HepG2 (cell line): ENCODE measurements around the gene RBM14. TPM values are rescaled to one million over a fixed set of nuclear protein-coding genes. Genes with fewer than 3 reads are reported as not detected.
A peak's percentile ranks its signal among the peaks of the same experiment; 100 is the strongest.

Source experiments
- CEBPB ChIP-seq: IDR thresholded peaks from 2 replicates; pipeline ENCODE4 v1.6.1; 2011; ENCODE audit warnings: low read depth, low read length, improper control_type of control experiment, borderline replicate concordance
- CEBPG ChIP-seq: IDR thresholded peaks from 2 replicates; pipeline ENCODE4 v1.6.1; 2016
- DNMT3B ChIP-seq: conservative IDR thresholded peaks from 2 replicates; pipeline ENCODE4 v1.6.1; 2016; ENCODE audit warnings: missing biosample characterization, control low read depth
- EP300 ChIP-seq, 3 experiments: sonication (generic) in 1 of 3; formaldehyde crosslinking in 1 of 3; IDR thresholded peaks; 2 replicates each; pipeline versions ENCODE4 v1.5.1 to v1.6.1; 2011 to 2020; ENCODE audit warnings: low read depth in 2 of 3, low read length in 2 of 3, borderline replicate concordance in 1 of 3, improper control_type of control experiment in 1 of 3, mild to moderate bottlenecking in 1 of 3, missing genetic modification reagents in 1 of 3, moderate library complexity in 1 of 3
- FOXJ3 ChIP-seq: sonication (generic); formaldehyde crosslinking; IDR thresholded peaks from 2 replicates; pipeline ENCODE4 v1.4.0; 2020; ENCODE audit warnings: missing genetic modification reagents, mild to moderate bottlenecking, borderline replicate concordance
- GATAD2A ChIP-seq: IDR thresholded peaks from 2 replicates; pipeline ENCODE4 v1.6.1; 2016
- KDM5A ChIP-seq: fragments of 200-600 bp; sonication (generic); IDR thresholded peaks from 2 replicates; pipeline ENCODE4 v1.7.0; 2018; ENCODE audit warnings: antibody characterized with exemption, mild to moderate bottlenecking, low read length, borderline replicate concordance
- NR2F6 ChIP-seq, 2 experiments: IDR thresholded peaks; 2 replicates each; pipeline ENCODE4 v1.6.1; 2016; ENCODE audit warnings: antibody characterized with exemption in 1 of 2, mild to moderate bottlenecking in 1 of 2
- PAXIP1 ChIP-seq: sonication (generic); formaldehyde crosslinking; conservative IDR thresholded peaks from 2 replicates; pipeline ENCODE4 v1.4.0; 2020; ENCODE audit warnings: mild to moderate bottlenecking, missing genetic modification reagents, moderate library complexity
- POLR2AphosphoS5 ChIP-seq: IDR thresholded peaks from 2 replicates; pipeline ENCODE4 v1.6.1; 2012; ENCODE audit warnings: low read depth, low read length
- PPARG ChIP-seq: conservative IDR thresholded peaks from 2 replicates; pipeline ENCODE4 v1.6.1; 2016; ENCODE audit warnings: missing biosample characterization, missing genetic modification reagents
- RAD21 ChIP-seq: fragments of 450-650 bp; formaldehyde crosslinking; IDR thresholded peaks from 2 replicates; pipeline ENCODE4 v1.5.0; 2020; ENCODE audit warnings: mild to moderate bottlenecking
- REXO4 ChIP-seq: sonication (generic); formaldehyde crosslinking; IDR thresholded peaks from 2 replicates; pipeline ENCODE4 v1.8.0; 2022; ENCODE audit warnings: missing genetic modification reagents, mild to moderate bottlenecking, borderline replicate concordance
- SIX4 ChIP-seq: sonication (generic); formaldehyde crosslinking; IDR thresholded peaks from 2 replicates; pipeline ENCODE4 v1.4.0; 2020; ENCODE audit warnings: missing genetic modification reagents
- SOX6 ChIP-seq, 2 experiments: fragments of 450-650 bp in 1 of 2; sonication (generic) in 1 of 2; formaldehyde crosslinking in 1 of 2; IDR thresholded peaks; 2 replicates each; pipeline versions ENCODE4 v1.4.0 to v1.6.1; 2017 to 2020; ENCODE audit warnings: antibody characterized with exemption in 1 of 2, mild to moderate bottlenecking in 1 of 2, missing genetic modification reagents in 1 of 2
- STAT5B ChIP-seq: sonication (generic); formaldehyde crosslinking; IDR thresholded peaks from 2 replicates; pipeline ENCODE4 v1.4.0; 2020; ENCODE audit warnings: missing genetic modification reagents
- ZC3H13 ChIP-seq: sonication (generic); formaldehyde crosslinking; IDR thresholded peaks from 2 replicates; pipeline ENCODE4 v1.8.1; 2023; ENCODE audit warnings: mild to moderate bottlenecking, missing genetic modification reagents, moderate library complexity
- ZNF160 ChIP-seq: sonication (generic); formaldehyde crosslinking; IDR thresholded peaks from 2 replicates; pipeline ENCODE4 v1.8.0; 2022; ENCODE audit warnings: mild to moderate bottlenecking, inconsistent platforms, missing genetic modification reagents
- ZNF280B ChIP-seq: sonication (generic); formaldehyde crosslinking; IDR thresholded peaks from 2 replicates; pipeline ENCODE4 v1.5.0; 2020; ENCODE audit warnings: missing genetic modification reagents, mild to moderate bottlenecking, borderline replicate concordance
- polyA plus RNA-seq, 8 experiments: library from polyadenylated mRNA; depleted of rRNA in 3 of 8; stranded (reverse) in 7 of 8; unstranded in 1 of 8; fragments of >200 nt; fragmentation: Illumina TruSeq in 4 of 8; extraction: Trizol in 4 of 8; gene quantifications; 2 replicates each; pipeline versions ENCODE4 v1.2.1 to v1.2.3, GENCODE V29; 2011 to 2016; ENCODE audit warnings: low read depth in 4 of 8, missing spikeins in 1 of 8, mixed read lengths in 1 of 8; ENCODE audit not compliant: insufficient read depth in 1 of 8
- total RNA-seq, 5 experiments: library from RNA; depleted of rRNA; stranded (reverse); fragments of >200 nt; fragmentation: Illumina TruSeq; extraction: Trizol; gene quantifications; 2 replicates each; pipeline ENCODE4 v1.2.3, GENCODE V29; 2016; ENCODE audit warnings: low read depth in 1 of 5
- TF ChIP-seq, protein P1 (sequence below): sonication (generic); formaldehyde crosslinking; IDR thresholded peaks from 2 replicates; pipeline ENCODE4 v1.4.0; 2020; ENCODE audit warnings: missing genetic modification reagents

Gene RBM14
- total and polyA plus RNA-seq, 2 of the 13 experiments (the other 11 are each of a cell fraction or from before 2014, with no cell fraction given): 12.7 to 44.1 TPM

DNA sequence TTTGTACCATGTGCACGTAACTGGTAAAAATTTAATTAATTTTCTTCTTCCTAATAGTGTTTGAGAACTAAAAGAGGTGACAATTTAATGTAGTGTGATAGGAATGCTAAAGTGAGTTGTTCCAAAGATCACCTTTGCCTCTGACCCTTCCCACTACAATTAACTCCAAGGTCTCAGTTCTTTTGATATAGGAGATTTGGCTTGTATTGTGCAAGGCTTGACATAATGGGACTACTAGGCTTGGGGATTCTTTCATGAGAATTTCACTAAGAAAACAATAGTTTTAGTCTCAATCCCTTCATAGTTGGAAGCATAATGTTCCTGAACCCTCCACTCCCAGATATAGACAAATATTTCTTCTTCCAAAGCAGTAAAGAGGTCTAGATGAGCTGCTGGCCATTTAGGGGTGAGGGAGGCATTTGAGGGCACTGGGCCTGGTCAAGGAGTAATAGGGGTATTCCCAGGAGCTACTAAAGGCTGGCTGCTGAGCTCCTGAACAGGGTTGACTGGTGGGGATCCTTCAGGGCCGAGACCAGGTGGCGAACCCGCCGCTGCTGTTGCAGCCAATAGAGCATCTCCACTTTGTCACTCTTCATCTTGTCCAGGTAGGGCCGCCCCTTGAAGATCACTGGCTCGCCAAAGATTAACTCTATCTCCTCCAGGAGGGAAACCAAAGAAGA lies 26.3 kb upstream of the RBM14 start (continued):
- TF ChIP-seq NR2F6 (IDR thresholded peaks at IDR 0.05) (peak; percentile 62), NR2F6 (CRISPR knock-in tag; IDR thresholded peaks at IDR 0.05) (peak; percentile 62), PPARG (0 out of 2 replicates have a peak, but pooled peaks have one; percentile 32), SIX4 (peak; percentile 82), FOXJ3 (CRISPR knock-in tag) (no peak), KDM5A (no peak), REXO4 (CRISPR knock-in tag) (no peak), ZNF160 (CRISPR knock-in tag) (no peak), SOX6 (IDR thresholded peaks at IDR 0.05) (no peak), SOX6 (CRISPR knock-in tag; IDR thresholded peaks at IDR 0.05) (peak; percentile 61; the same call in 1 of the 2 replicates), CEBPB (peak; percentile 63; the same call in 1 of the 2 replicates), GATAD2A (CRISPR knock-in tag) (0 out of 2 replicates have a peak, but pooled peaks have one; percentile 16), DNMT3B (CRISPR knock-in tag) (no peak), PAXIP1 (CRISPR knock-in tag) (peak; percentile 36; the same call in 1 of the 2 replicates), STAT5B (no peak), RAD21 (CRISPR knock-in tag) (no peak), ZNF280B (no peak), ZC3H13 (CRISPR knock-in tag) (no peak), POLR2AphosphoS5 (no peak), CEBPG (CRISPR knock-in tag) (peak; percentile 79), EP300 (IDR thresholded peaks at IDR 0.05; ENCODE audit: low read depth in 2 of 2, low read length in 2 of 2) (peak in 1 of 2 experiments; percentile 65; a peak in 2 of 4 replicates), EP300 (CRISPR knock-in tag; IDR thresholded peaks at IDR 0.05; ENCODE audit: borderline replicate concordance) (no peak)
- TF ChIP-seq, protein P1, sequence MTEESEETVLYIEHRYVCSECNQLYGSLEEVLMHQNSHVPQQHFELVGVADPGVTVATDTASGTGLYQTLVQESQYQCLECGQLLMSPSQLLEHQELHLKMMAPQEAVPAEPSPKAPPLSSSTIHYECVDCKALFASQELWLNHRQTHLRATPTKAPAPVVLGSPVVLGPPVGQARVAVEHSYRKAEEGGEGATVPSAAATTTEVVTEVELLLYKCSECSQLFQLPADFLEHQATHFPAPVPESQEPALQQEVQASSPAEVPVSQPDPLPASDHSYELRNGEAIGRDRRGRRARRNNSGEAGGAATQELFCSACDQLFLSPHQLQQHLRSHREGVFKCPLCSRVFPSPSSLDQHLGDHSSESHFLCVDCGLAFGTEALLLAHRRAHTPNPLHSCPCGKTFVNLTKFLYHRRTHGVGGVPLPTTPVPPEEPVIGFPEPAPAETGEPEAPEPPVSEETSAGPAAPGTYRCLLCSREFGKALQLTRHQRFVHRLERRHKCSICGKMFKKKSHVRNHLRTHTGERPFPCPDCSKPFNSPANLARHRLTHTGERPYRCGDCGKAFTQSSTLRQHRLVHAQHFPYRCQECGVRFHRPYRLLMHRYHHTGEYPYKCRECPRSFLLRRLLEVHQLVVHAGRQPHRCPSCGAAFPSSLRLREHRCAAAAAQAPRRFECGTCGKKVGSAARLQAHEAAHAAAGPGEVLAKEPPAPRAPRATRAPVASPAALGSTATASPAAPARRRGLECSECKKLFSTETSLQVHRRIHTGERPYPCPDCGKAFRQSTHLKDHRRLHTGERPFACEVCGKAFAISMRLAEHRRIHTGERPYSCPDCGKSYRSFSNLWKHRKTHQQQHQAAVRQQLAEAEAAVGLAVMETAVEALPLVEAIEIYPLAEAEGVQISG (CRISPR knock-in tag): 0 out of 2 replicates have a peak, but pooled peaks have one; percentile 3
